ENCODE results near the gene PLD4.

DNA sequence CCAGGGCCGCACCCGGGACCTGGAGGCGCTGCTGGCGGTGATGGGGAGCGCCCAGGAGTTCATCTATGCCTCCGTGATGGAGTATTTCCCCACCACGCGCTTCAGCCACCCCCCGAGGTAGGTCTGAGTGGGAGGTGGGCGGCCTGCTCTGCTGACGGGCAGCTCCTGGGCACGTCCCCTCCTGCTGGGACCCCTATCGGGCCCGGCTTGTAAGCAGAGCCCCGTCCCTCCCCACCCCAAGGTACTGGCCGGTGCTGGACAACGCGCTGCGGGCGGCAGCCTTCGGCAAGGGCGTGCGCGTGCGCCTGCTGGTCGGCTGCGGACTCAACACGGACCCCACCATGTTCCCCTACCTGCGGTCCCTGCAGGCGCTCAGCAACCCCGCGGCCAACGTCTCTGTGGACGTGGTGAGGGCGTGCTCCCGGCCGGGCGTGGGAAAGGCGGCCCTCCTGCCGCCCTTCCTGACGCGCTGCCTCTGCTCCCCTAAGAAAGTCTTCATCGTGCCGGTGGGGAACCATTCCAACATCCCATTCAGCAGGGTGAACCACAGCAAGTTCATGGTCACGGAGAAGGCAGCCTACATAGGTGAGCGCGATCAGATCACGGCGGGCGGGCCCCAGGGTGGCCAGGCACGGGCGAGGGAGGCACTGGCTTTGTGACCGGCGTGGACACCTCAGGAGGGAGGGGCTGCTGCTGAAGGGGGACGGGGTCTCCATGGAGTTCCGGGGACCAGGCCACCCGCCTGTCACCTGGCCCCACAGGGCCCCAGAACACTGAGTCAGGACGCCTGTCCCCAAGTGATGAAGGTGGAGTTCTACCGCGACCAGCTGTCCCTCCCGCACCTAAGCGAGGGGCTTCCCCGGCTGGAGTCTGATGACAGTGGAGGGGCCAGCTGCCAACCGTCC lies 7.3 kb downstream of the PLD4 start:
- TF ChIP-seq, protein P1, sequence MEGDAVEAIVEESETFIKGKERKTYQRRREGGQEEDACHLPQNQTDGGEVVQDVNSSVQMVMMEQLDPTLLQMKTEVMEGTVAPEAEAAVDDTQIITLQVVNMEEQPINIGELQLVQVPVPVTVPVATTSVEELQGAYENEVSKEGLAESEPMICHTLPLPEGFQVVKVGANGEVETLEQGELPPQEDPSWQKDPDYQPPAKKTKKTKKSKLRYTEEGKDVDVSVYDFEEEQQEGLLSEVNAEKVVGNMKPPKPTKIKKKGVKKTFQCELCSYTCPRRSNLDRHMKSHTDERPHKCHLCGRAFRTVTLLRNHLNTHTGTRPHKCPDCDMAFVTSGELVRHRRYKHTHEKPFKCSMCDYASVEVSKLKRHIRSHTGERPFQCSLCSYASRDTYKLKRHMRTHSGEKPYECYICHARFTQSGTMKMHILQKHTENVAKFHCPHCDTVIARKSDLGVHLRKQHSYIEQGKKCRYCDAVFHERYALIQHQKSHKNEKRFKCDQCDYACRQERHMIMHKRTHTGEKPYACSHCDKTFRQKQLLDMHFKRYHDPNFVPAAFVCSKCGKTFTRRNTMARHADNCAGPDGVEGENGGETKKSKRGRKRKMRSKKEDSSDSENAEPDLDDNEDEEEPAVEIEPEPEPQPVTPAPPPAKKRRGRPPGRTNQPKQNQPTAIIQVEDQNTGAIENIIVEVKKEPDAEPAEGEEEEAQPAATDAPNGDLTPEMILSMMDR (conservative IDR thresholded peaks at IDR 0.05; ENCODE audit: low read length): no peak
- TF ChIP-seq EZH2phosphoT487 (IDR thresholded peaks at IDR 0.05; ENCODE audit: borderline replicate concordance): no peak

All from Loucy (cell line).